GM19023 (cell line): ENCODE measurements around the gene SCMH1.

Experiments
- ATAC-seq: cut with Tn5 transposase; IDR thresholded peaks from one replicate; pipeline ENCODE4 v1.9.1; 2021; ENCODE audit warnings: mild to moderate bottlenecking, moderate library complexity; ENCODE audit not compliant: unreplicated experiment

SCMH1 gene

GRCh38 chr1:41032147-41032546, 210.0 kb downstream of the SCMH1 start:
- no peak for ATAC-seq

- no peak for ATAC-seq
Measured at GRCh38 chr1:41030872-41031616, 211.1 kb downstream of the SCMH1 start.

- no peak for ATAC-seq
Measured at GRCh38 chr1:41028034-41028642, 214.0 kb downstream of the SCMH1 start.

GRCh38 chr1:41025979-41026819, 215.9 kb downstream of the SCMH1 start:
- ATAC-seq: no peak

- no peak for ATAC-seq
Measured at GRCh38 chr1:41024953-41025352, 217.2 kb downstream of the SCMH1 start.

GRCh38 chr1:41023279-41023990, 218.7 kb downstream of the SCMH1 start:
- no peak for ATAC-seq

- ATAC-seq: no peak
Measured at GRCh38 chr1:41022424-41022823, 219.7 kb downstream of the SCMH1 start.

GRCh38 chr1:41021526-41022308, 220.4 kb downstream of the SCMH1 start, which contains the start of gene SLFNL1:
Gene SLFNL1 (minus strand): TSS chr1:41021725. CDS start chr1:41020660, 1,065 bp downstream.
- ATAC-seq: no peak

- no peak for ATAC-seq
Measured at GRCh38 chr1:41020654-41021053, 221.5 kb downstream of the SCMH1 start.

- no peak for ATAC-seq
Measured at GRCh38 chr1:41020109-41020576, 222.0 kb downstream of the SCMH1 start.

- no peak for ATAC-seq
Measured at GRCh38 chr1:41019353-41019745, 222.8 kb downstream of the SCMH1 start.

GRCh38 chr1:41018018-41018410, 224.1 kb downstream of the SCMH1 start:
- ATAC-seq: no peak

- ATAC-seq: no peak
Measured at GRCh38 chr1:41017141-41018017, 224.7 kb downstream of the SCMH1 start.

GRCh38 chr1:41015897-41016470, 226.1 kb downstream of the SCMH1 start:
- ATAC-seq: no peak

- no peak for ATAC-seq
Measured at GRCh38 chr1:41015281-41015896, 226.7 kb downstream of the SCMH1 start.

GRCh38 chr1:41014871-41015270, 227.2 kb downstream of the SCMH1 start:
- ATAC-seq: no peak

- no peak for ATAC-seq
Measured at GRCh38 chr1:41013796-41014195, 228.3 kb downstream of the SCMH1 start.

GRCh38 chr1:41013024-41013423, 229.1 kb downstream of the SCMH1 start:
- ATAC-seq: no peak
